GM10847 (cell line): ENCODE data around the gene ZDHHC7.

ENCODE experiments used
- POLR2A ChIP-seq: IDR thresholded peaks from 2 replicates; pipeline ENCODE4 v1.6.1; 2011; ENCODE audit not compliant: insufficient read length; ENCODE audit errors: extremely low read depth

Gene ZDHHC7

GRCh38 chr16:84949772-84950436 is 61.4 kb downstream of the ZDHHC7 start:
- TF ChIP-seq POLR2A, result no peak

- no peak for TF ChIP-seq POLR2A
These were observed 62.3 kb downstream of the ZDHHC7 start for GRCh38 chr16:84948851-84949610.

- TF ChIP-seq POLR2A, result no peak
These were observed 63.1 kb downstream of the ZDHHC7 start for GRCh38 chr16:84947996-84948850.

GRCh38 chr16:84947022-84947421 is 64.3 kb downstream of the ZDHHC7 start:
- TF ChIP-seq POLR2A, result no peak

GRCh38 chr16:84943620-84944019 is 67.7 kb downstream of the ZDHHC7 start:
- TF ChIP-seq POLR2A, result no peak

- no peak for TF ChIP-seq POLR2A
These were observed 68.5 kb downstream of the ZDHHC7 start for GRCh38 chr16:84942786-84943185.

- TF ChIP-seq POLR2A, result no peak
These were observed 69.4 kb downstream of the ZDHHC7 start for GRCh38 chr16:84941921-84942320.

GRCh38 chr16:84940670-84941551 is 70.4 kb downstream of the ZDHHC7 start:
- no peak for TF ChIP-seq POLR2A

GRCh38 chr16:84937196-84938005 is 73.9 kb downstream of the ZDHHC7 start:
- TF ChIP-seq POLR2A, result no peak

- TF ChIP-seq POLR2A, result no peak
These were observed 77.3 kb downstream of the ZDHHC7 start for GRCh38 chr16:84933774-84934631.

- no peak for TF ChIP-seq POLR2A
These were observed 78.7 kb downstream of the ZDHHC7 start for GRCh38 chr16:84932681-84933080.

- no peak for TF ChIP-seq POLR2A
These were observed 79.8 kb downstream of the ZDHHC7 start for GRCh38 chr16:84931506-84931905.

- no peak for TF ChIP-seq POLR2A
These were observed 80.2 kb downstream of the ZDHHC7 start for GRCh38 chr16:84931107-84931494.

GRCh38 chr16:84930298-84931106 is 80.8 kb downstream of the ZDHHC7 start:
- no peak for TF ChIP-seq POLR2A
